HG03571 (cell line): Measurements from ENCODE around the gene ZNF283.
"Not testable (repeated sequence)": the region's sequence is repeated elsewhere in the genome, so short reads cannot be mapped to it uniquely, and the experiment has no call there.

Source experiments
- ATAC-seq: cut with Tn5 transposase; IDR thresholded peaks from one replicate; pipeline ENCODE4 v1.9.1; 2021; ENCODE audit not compliant: unreplicated experiment

The ZNF283 gene

GRCh38 chr19:43847884-43848283 lies 20.8 kb downstream of the ZNF283 start:
- no peak for ATAC-seq

GRCh38 chr19:43848821-43849220 lies 21.7 kb downstream of the ZNF283 start:
- ATAC-seq: no peak

- no peak for ATAC-seq
Observed at GRCh38 chr19:43858174-43858573, 31.1 kb downstream of the ZNF283 start.

- ATAC-seq: not testable (repeated sequence)
Observed at GRCh38 chr19:43866923-43867322, 39.8 kb downstream of the ZNF283 start.

- ATAC-seq: no peak
Observed at GRCh38 chr19:43872547-43873336, 45.6 kb downstream of the ZNF283 start.

GRCh38 chr19:43880483-43880882 lies 53.4 kb downstream of the ZNF283 start:
- no peak for ATAC-seq

GRCh38 chr19:43883864-43884263 lies 56.7 kb downstream of the ZNF283 start, which contains the start of gene ZNF404:
Gene ZNF404 (minus strand): TSS chr19:43883964.
- no peak for ATAC-seq

- no peak for ATAC-seq
Observed at GRCh38 chr19:43895727-43896308, 68.7 kb downstream of the ZNF283 start.
